ENCODE measurements around the gene ATF7IP.

- TF ChIP-seq CTCF (IDR thresholded peaks at IDR 0.05) = no peak
- no peak for TF ChIP-seq POLR2A (IDR thresholded peaks at IDR 0.05)
- no peak for TF ChIP-seq POLR2AphosphoS5 (IDR thresholded peaks at IDR 0.05; ENCODE audit: insufficient read depth in 1 of 2, low read depth in 1 of 2)
These were observed 129.8 kb downstream of the ATF7IP start for GRCh38 chr12:14495326-14495725.

Measured in vagina (tissue), 2 donors.